Measurements from ENCODE around the gene NATD1.
"Not testable (repeated sequence)": the region's sequence is repeated elsewhere in the genome, so short reads cannot be mapped to it uniquely, and the experiment has no call there.

Gene NATD1

GRCh38 chr17:21246698-21247097 lies 6.5 kb downstream of the NATD1 start:
- DNase-seq (ENCODE audit: low read depth in 2 of 2): no peak

- no peak for DNase-seq (ENCODE audit: low read depth in 2 of 2)
Observed at GRCh38 chr17:21245639-21246084, 7.5 kb downstream of the NATD1 start.

- DNase-seq (ENCODE audit: low read depth in 2 of 2): no peak
Observed at GRCh38 chr17:21243516-21244303, 9.5 kb downstream of the NATD1 start.

- no peak for DNase-seq (ENCODE audit: low read depth in 2 of 2)
Observed at GRCh38 chr17:21242780-21243515, 10.3 kb downstream of the NATD1 start.

GRCh38 chr17:21242026-21242697 lies 11.0 kb downstream of the NATD1 start:
- DNase-seq (ENCODE audit: low read depth in 2 of 2): no peak

GRCh38 chr17:21241564-21241963 lies 11.6 kb downstream of the NATD1 start:
- DNase-seq (ENCODE audit: low read depth in 2 of 2): no peak

GRCh38 chr17:21240369-21241055 lies 12.7 kb downstream of the NATD1 start:
- no peak for DNase-seq (ENCODE audit: low read depth in 2 of 2)

- no peak for DNase-seq (ENCODE audit: low read depth in 2 of 2)
Observed at GRCh38 chr17:21239680-21240368, 13.4 kb downstream of the NATD1 start.

- no peak for DNase-seq (ENCODE audit: low read depth in 2 of 2)
Observed at GRCh38 chr17:21235921-21236320, 17.3 kb downstream of the NATD1 start.

GRCh38 chr17:21233581-21234347 lies 19.4 kb downstream of the NATD1 start:
- no peak for DNase-seq (ENCODE audit: low read depth in 2 of 2)

GRCh38 chr17:21232033-21232749 lies 21.0 kb downstream of the NATD1 start:
- DNase-seq (ENCODE audit: low read depth in 2 of 2): no peak

- DNase-seq (ENCODE audit: low read depth in 2 of 2): no peak
Observed at GRCh38 chr17:21231533-21231932, 21.7 kb downstream of the NATD1 start.

GRCh38 chr17:21228845-21229244 lies 24.4 kb downstream of the NATD1 start:
- DNase-seq (ENCODE audit: low read depth in 2 of 2): no peak

GRCh38 chr17:21228111-21228510 lies 25.1 kb downstream of the NATD1 start:
- DNase-seq (ENCODE audit: low read depth in 2 of 2): no peak

GRCh38 chr17:21227277-21227676 lies 25.9 kb downstream of the NATD1 start:
- not testable (repeated sequence) for DNase-seq (ENCODE audit: low read depth in 2 of 2)

- DNase-seq (ENCODE audit: low read depth in 2 of 2): no peak
Observed at GRCh38 chr17:21223086-21223485, 30.1 kb downstream of the NATD1 start.

- DNase-seq (ENCODE audit: low read depth in 2 of 2): no peak
Observed at GRCh38 chr17:21218831-21219380, 34.3 kb downstream of the NATD1 start.

GRCh38 chr17:21218101-21218500 lies 35.1 kb downstream of the NATD1 start:
- no peak for DNase-seq (ENCODE audit: low read depth in 2 of 2)

GRCh38 chr17:21217346-21217745 lies 35.9 kb downstream of the NATD1 start:
- DNase-seq (ENCODE audit: low read depth in 2 of 2): no peak

GRCh38 chr17:21215935-21216334 lies 37.3 kb downstream of the NATD1 start:
- DNase-seq (ENCODE audit: low read depth in 2 of 2): no peak
